ENCODE results near the gene CEP112.

The CEP112 gene

GRCh38 chr17:65628644-65629036, 563.3 kb downstream of the CEP112 start:
- no peak for DNase-seq (ENCODE audit: low spot score)
- no peak for TF ChIP-seq CTCF (IDR thresholded peaks at IDR 0.05; ENCODE audit: extremely low read depth, insufficient read depth, missing control alignments)
- in situ Hi-C loops (cut with MboI; ENCODE audit: low pct_unique_long_range_greater_than_20kb, low sequenced_read_pairs, unreplicated experiment): no loop called here

GRCh38 chr17:65627891-65628643, 563.9 kb downstream of the CEP112 start:
- no peak for DNase-seq (ENCODE audit: low spot score)
- TF ChIP-seq CTCF (IDR thresholded peaks at IDR 0.05; ENCODE audit: extremely low read depth, insufficient read depth, missing control alignments): no peak
- in situ Hi-C loops (cut with MboI; ENCODE audit: low pct_unique_long_range_greater_than_20kb, low sequenced_read_pairs, unreplicated experiment): no loop called here

- in situ Hi-C loops (cut with MboI; ENCODE audit: low pct_unique_long_range_greater_than_20kb, low sequenced_read_pairs, unreplicated experiment): no loop called here
- TF ChIP-seq CTCF (IDR thresholded peaks at IDR 0.05; ENCODE audit: extremely low read depth, insufficient read depth, missing control alignments): no peak
- no peak for DNase-seq (ENCODE audit: low spot score)
Observed at GRCh38 chr17:65627108-65627507, 564.8 kb downstream of the CEP112 start.

GRCh38 chr17:65626451-65626850, 565.5 kb downstream of the CEP112 start:
- TF ChIP-seq CTCF (IDR thresholded peaks at IDR 0.05; ENCODE audit: extremely low read depth, insufficient read depth, missing control alignments): no peak
- DNase-seq (ENCODE audit: low spot score): no peak
- in situ Hi-C loops (cut with MboI; ENCODE audit: low pct_unique_long_range_greater_than_20kb, low sequenced_read_pairs, unreplicated experiment): no loop called here

- in situ Hi-C loops (cut with MboI; ENCODE audit: low pct_unique_long_range_greater_than_20kb, low sequenced_read_pairs, unreplicated experiment): no loop called here
- no peak for DNase-seq (ENCODE audit: low spot score)
- TF ChIP-seq CTCF (IDR thresholded peaks at IDR 0.05; ENCODE audit: extremely low read depth, insufficient read depth, missing control alignments): no peak
Observed at GRCh38 chr17:65618516-65618915, 573.4 kb downstream of the CEP112 start.

- in situ Hi-C loops (cut with MboI; ENCODE audit: low pct_unique_long_range_greater_than_20kb, low sequenced_read_pairs, unreplicated experiment): no loop called here
- TF ChIP-seq CTCF (IDR thresholded peaks at IDR 0.05; ENCODE audit: extremely low read depth, insufficient read depth, missing control alignments): no peak
- DNase-seq (ENCODE audit: low spot score): no peak
Observed at GRCh38 chr17:65617496-65617895, 574.4 kb downstream of the CEP112 start.

Measured in GM13977 (cell line).